ENCODE data around the gene PTK6.
"Not testable (repeated sequence)": the region's sequence is repeated elsewhere in the genome, so short reads cannot be mapped to it uniquely, and the experiment has no call there.

Gene PTK6

GRCh38 chr20:63572788-63573646 is 35.8 kb upstream of the PTK6 start:
- Mint-ChIP-seq H3K4me1 (ENCODE audit: low read depth) (peaks cover 19% of the 10 kb centered on the region), H3K9me3 (no peaks in the 10 kb centered on the region), H3K4me3 (peak overlapping the region; percentile 79), H3K36me3 (ENCODE audit: low read depth) (no peaks in the 10 kb centered on the region), H3K27me3 (peaks cover 7% of the 10 kb centered on the region), H3K27ac (no peak overlapping the region)

GRCh38 chr20:63572071-63572787 is 35.1 kb upstream of the PTK6 start:
- Mint-ChIP-seq H3K27ac (no peak overlapping the region), H3K36me3 (ENCODE audit: low read depth) (no peaks in the 10 kb centered on the region), H3K4me1 (ENCODE audit: low read depth) (peaks cover 27% of the 10 kb centered on the region), H3K27me3 (peaks cover 7% of the 10 kb centered on the region), H3K9me3 (no peaks in the 10 kb centered on the region), H3K4me3 (no peak overlapping the region)

GRCh38 chr20:63571087-63571478 is 33.9 kb upstream of the PTK6 start:
- H3K27ac Mint-ChIP-seq; H3K36me3 Mint-ChIP-seq (ENCODE audit: low read depth); H3K27me3 Mint-ChIP-seq; H3K9me3 Mint-ChIP-seq; H3K4me3 Mint-ChIP-seq: not testable (repeated sequence)
- peaks cover 30% of the 10 kb centered on the region for H3K4me1 Mint-ChIP-seq (ENCODE audit: low read depth)

- H3K4me1 Mint-ChIP-seq (ENCODE audit: low read depth): peaks cover 30% of the 10 kb centered on the region
- no peak overlapping the region for H3K4me3 Mint-ChIP-seq
Observed at GRCh38 chr20:63570281-63571086, 33.3 kb upstream of the PTK6 start.

GRCh38 chr20:63568986-63569949 is 32.1 kb upstream of the PTK6 start:
- Mint-ChIP-seq H3K9me3 (no peaks in the 10 kb centered on the region), H3K4me3 (no peak overlapping the region), H3K4me1 (ENCODE audit: low read depth) (peaks cover 30% of the 10 kb centered on the region), H3K36me3 (ENCODE audit: low read depth) (no peaks in the 10 kb centered on the region), H3K27me3 (no peaks in the 10 kb centered on the region), H3K27ac (no peak overlapping the region)

More at GRCh38 chr20:63570281-63571086, 33.3 kb upstream of the PTK6 start:
- no peaks in the 10 kb centered on the region for H3K9me3 Mint-ChIP-seq
- no peaks in the 10 kb centered on the region for H3K36me3 Mint-ChIP-seq (ENCODE audit: low read depth)
- H3K27me3 Mint-ChIP-seq: no peaks in the 10 kb centered on the region
- H3K27ac Mint-ChIP-seq: no peak overlapping the region

GRCh38 chr20:63568170-63568981 is 31.2 kb upstream of the PTK6 start:
- no peaks in the 10 kb centered on the region for H3K36me3 Mint-ChIP-seq (ENCODE audit: low read depth)
- no peaks in the 10 kb centered on the region for H3K27me3 Mint-ChIP-seq
- H3K4me1 Mint-ChIP-seq (ENCODE audit: low read depth): peaks cover 30% of the 10 kb centered on the region
- no peaks in the 10 kb centered on the region for H3K9me3 Mint-ChIP-seq
- H3K4me3 Mint-ChIP-seq: peak overlapping the region; percentile 50
- no peak overlapping the region for H3K27ac Mint-ChIP-seq

- H3K27me3 Mint-ChIP-seq: no peaks in the 10 kb centered on the region
- H3K36me3 Mint-ChIP-seq (ENCODE audit: low read depth): no peaks in the 10 kb centered on the region
- peak overlapping the region; percentile 50 for H3K4me3 Mint-ChIP-seq
- H3K27ac Mint-ChIP-seq: no peak overlapping the region
- peaks cover 30% of the 10 kb centered on the region for H3K4me1 Mint-ChIP-seq (ENCODE audit: low read depth)
- H3K9me3 Mint-ChIP-seq: no peaks in the 10 kb centered on the region
Observed at GRCh38 chr20:63567386-63568169, 30.4 kb upstream of the PTK6 start.

- no peak overlapping the region for H3K4me3 Mint-ChIP-seq
- no peak overlapping the region for H3K27ac Mint-ChIP-seq
- no peaks in the 10 kb centered on the region for H3K27me3 Mint-ChIP-seq
- H3K9me3 Mint-ChIP-seq: no peaks in the 10 kb centered on the region
- H3K4me1 Mint-ChIP-seq (ENCODE audit: low read depth): peaks cover 30% of the 10 kb centered on the region
- no peaks in the 10 kb centered on the region for H3K36me3 Mint-ChIP-seq (ENCODE audit: low read depth)
Observed at GRCh38 chr20:63567136-63567385, 29.9 kb upstream of the PTK6 start.

- no peaks in the 10 kb centered on the region for H3K9me3 Mint-ChIP-seq
- H3K27me3 Mint-ChIP-seq: no peaks in the 10 kb centered on the region
- no peak overlapping the region for H3K4me3 Mint-ChIP-seq
- no peak overlapping the region for H3K27ac Mint-ChIP-seq
- H3K4me1 Mint-ChIP-seq (ENCODE audit: low read depth): peaks cover 30% of the 10 kb centered on the region
- H3K36me3 Mint-ChIP-seq (ENCODE audit: low read depth): no peaks in the 10 kb centered on the region
Observed at GRCh38 chr20:63566395-63567135, 29.4 kb upstream of the PTK6 start.

GRCh38 chr20:63565699-63566335 is 28.6 kb upstream of the PTK6 start:
- no peaks in the 10 kb centered on the region for H3K36me3 Mint-ChIP-seq (ENCODE audit: low read depth)
- H3K4me1 Mint-ChIP-seq (ENCODE audit: low read depth): peaks cover 30% of the 10 kb centered on the region
- H3K27me3 Mint-ChIP-seq: no peaks in the 10 kb centered on the region
- no peak overlapping the region for H3K27ac Mint-ChIP-seq
- H3K9me3 Mint-ChIP-seq: no peaks in the 10 kb centered on the region
- H3K4me3 Mint-ChIP-seq: no peak overlapping the region

- no peaks in the 10 kb centered on the region for H3K9me3 Mint-ChIP-seq
- H3K4me3 Mint-ChIP-seq: no peak overlapping the region
- H3K4me1 Mint-ChIP-seq (ENCODE audit: low read depth): peaks cover 30% of the 10 kb centered on the region
- H3K36me3 Mint-ChIP-seq (ENCODE audit: low read depth): peaks cover 4% of the 10 kb centered on the region
- no peaks in the 10 kb centered on the region for H3K27me3 Mint-ChIP-seq
- H3K27ac Mint-ChIP-seq: no peak overlapping the region
Observed at GRCh38 chr20:63565021-63565698, 28.0 kb upstream of the PTK6 start.

Data from stimulated activated naive CD8-positive, alpha-beta T cell treated with anti-CD3 and anti-CD28 coated beads, Interleukin-15, Interleukin-2, amounts not matched to agents 100 ng/mL and 50 ng/mL, for 24 hours (primary cell).